ENCODE data around the gene KAZN.

The KAZN gene

GRCh38 chr1:14743368-14743767 is 144.9 kb downstream of the KAZN start:
- TF ChIP-seq CTCF (IDR thresholded peaks at IDR 0.05; ENCODE audit: low read depth, low read length, missing control alignments): no peak
- DNase-seq (ENCODE audit: low read depth): no peak
- H3K4me3 ChIP-seq (ENCODE audit: low read depth, low read length): no peak overlapping the region

DNA sequence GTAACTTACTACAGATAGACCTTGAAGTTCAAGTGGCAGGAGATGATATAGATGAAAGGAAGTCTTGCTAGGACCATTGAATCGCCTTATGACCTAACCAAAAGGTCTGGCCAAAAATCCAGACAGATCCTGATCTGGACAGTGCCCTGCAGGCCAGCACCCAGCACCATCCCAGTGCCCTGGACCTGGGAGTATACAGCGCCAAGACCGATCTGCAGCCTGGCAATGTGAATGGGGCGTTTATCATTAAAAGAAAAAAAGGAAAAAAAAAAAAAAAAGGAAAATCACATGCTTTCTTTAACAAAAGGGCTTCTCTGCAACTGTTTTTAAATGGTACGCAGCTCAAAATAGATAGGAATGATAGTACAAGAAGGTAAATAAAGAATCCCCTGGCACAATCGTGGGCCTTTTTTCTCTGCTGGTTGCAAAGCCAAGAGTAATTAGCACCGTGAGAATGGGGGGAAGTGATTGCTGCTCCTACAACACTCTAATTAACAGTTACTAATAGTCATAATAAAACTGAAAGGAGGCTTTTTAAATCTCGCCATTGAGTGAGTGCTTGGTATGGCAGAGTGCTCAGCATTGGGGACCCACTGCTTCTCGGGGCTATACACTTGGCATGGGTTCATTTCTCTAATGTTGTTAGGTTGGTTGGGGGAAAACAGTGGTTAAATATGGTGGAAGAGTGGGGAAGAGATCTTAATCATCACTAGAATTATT is 146.7 kb downstream of the KAZN start:
- TF ChIP-seq CTCF (IDR thresholded peaks at IDR 0.05; ENCODE audit: low read depth, low read length, missing control alignments): no peak
- no peak overlapping the region for H3K4me3 ChIP-seq (ENCODE audit: low read depth, low read length)
- no peak for DNase-seq (ENCODE audit: low read depth)

DNA sequence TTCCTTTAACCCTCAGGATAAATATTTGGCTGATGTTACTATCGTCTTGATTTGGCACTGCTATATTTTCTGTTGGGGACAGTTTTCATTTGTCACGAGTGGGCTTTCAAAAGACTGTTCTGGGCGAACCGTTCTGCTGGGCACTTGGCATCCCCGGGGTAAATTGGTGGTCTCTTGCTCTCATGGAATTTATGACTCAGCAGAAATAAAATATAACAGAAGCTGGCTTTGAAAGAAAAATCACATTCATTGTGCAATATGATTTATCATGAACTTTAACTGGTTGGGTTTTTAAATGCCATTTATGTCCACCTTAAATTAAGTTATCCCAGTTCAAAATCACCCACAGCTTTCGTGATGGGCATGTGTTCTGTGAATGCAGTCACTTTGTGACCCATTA is 147.3 kb downstream of the KAZN start:
- no peak for DNase-seq (ENCODE audit: low read depth)
- no peak for TF ChIP-seq CTCF (IDR thresholded peaks at IDR 0.05; ENCODE audit: low read depth, low read length, missing control alignments)
- H3K4me3 ChIP-seq (ENCODE audit: low read depth, low read length): no peak overlapping the region

GRCh38 chr1:14746393-14746792 is 147.9 kb downstream of the KAZN start:
- no peak overlapping the region for H3K4me3 ChIP-seq (ENCODE audit: low read depth, low read length)
- no peak for TF ChIP-seq CTCF (IDR thresholded peaks at IDR 0.05; ENCODE audit: low read depth, low read length, missing control alignments)
- DNase-seq (ENCODE audit: low read depth): no peak

GRCh38 chr1:14748151-14748550 is 149.7 kb downstream of the KAZN start:
- H3K4me3 ChIP-seq (ENCODE audit: low read depth, low read length): no peak overlapping the region
- no peak for TF ChIP-seq CTCF (IDR thresholded peaks at IDR 0.05; ENCODE audit: low read depth, low read length, missing control alignments)
- no peak for DNase-seq (ENCODE audit: low read depth)

DNA sequence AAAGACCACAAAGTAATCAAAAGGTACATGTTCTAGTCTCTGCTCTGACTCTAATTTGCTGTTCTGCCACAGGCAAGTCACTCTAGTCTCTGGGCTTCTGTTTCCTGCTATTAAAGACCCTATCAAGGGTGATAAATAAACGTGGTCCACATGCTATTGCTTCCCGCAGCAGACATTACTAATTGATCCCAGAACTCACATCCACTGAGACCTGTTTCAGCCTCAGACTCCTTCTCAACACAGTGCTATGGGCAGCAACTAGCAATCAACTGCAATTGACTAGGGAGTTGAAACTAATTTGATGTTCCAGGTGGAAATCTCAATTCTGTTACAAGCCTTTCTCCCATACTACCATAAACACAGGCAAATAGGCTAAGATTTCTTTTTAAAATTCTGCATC is 150.5 kb downstream of the KAZN start:
- TF ChIP-seq CTCF (IDR thresholded peaks at IDR 0.05; ENCODE audit: low read depth, low read length, missing control alignments): no peak
- H3K4me3 ChIP-seq (ENCODE audit: low read depth, low read length): no peak overlapping the region
- no peak for DNase-seq (ENCODE audit: low read depth)

GRCh38 chr1:14750490-14750889 is 152.0 kb downstream of the KAZN start:
- DNase-seq (ENCODE audit: low read depth): no peak
- no peak overlapping the region for H3K4me3 ChIP-seq (ENCODE audit: low read depth, low read length)
- TF ChIP-seq CTCF (IDR thresholded peaks at IDR 0.05; ENCODE audit: low read depth, low read length, missing control alignments): no peak

Measured in GM12864 (cell line).